Lower lobe of right lung (tissue), 2 donors: ENCODE results near the gene HSPB2. TPM values are rescaled to one million over a fixed set of nuclear protein-coding genes. Genes with fewer than 3 reads are reported as not detected.
"Not testable (repeated sequence)": the region's sequence is repeated elsewhere in the genome, so short reads cannot be mapped to it uniquely, and the experiment has no call there.

ENCODE experiments used
- ATAC-seq, 2 donors: fragments of 200-7000 bp; cut with Tn5 transposase; one replicate each; pipeline ENCODE4 v1.9.1; 2020 to 2022; ENCODE audit warnings: mild to moderate bottlenecking in 2 of 2, moderate library complexity in 2 of 2
- DNase-seq: peaks from one replicate; pipeline ENCODE4 v3.0.0-alpha.2; 2020
- H3K27ac ChIP-seq: fragments of 200-600 bp; one replicate; pipeline ENCODE4 v1.8.0; 2022
- H3K27me3 ChIP-seq: fragments of 200-600 bp; one replicate; pipeline ENCODE4 v1.8.0; 2022; ENCODE audit warnings: low read depth
- H3K36me3 ChIP-seq: fragments of 200-600 bp; one replicate; pipeline ENCODE4 v1.8.0; 2022; ENCODE audit warnings: mild to moderate bottlenecking
- H3K4me1 ChIP-seq: fragments of 200-600 bp; one replicate; pipeline ENCODE4 v1.8.0; 2022
- H3K4me3 ChIP-seq: fragments of 200-600 bp; one replicate; pipeline ENCODE4 v1.8.0; 2022; ENCODE audit warnings: mild to moderate bottlenecking
- H3K9me3 ChIP-seq: fragments of 200-600 bp; one replicate; pipeline ENCODE4 v1.8.0; 2022
- CTCF ChIP-seq: fragments of 200-600 bp; IDR thresholded peaks from one replicate; pipeline ENCODE4 v1.8.0; 2022; ENCODE audit warnings: antibody characterized with exemption, mild to moderate bottlenecking
- intact Hi-C: fragments of 100-400 bp; cut with DNase I; formaldehyde crosslinking; loops from one replicate; pipeline ENCODE4 v1.11.0; 2022
- total RNA-seq: library from RNA; stranded (reverse); fragmentation: NEBNext Ultra II Directional; extraction: Animal tissue kit (Norgen Biotek cat#: 25700); gene quantifications from one replicate; pipeline ENCODE4 v1.2.1, GENCODE V29; 2021
- donor health status: DM: no; HTN: yes; CAD: no; lungs with severe emphysema.

Gene HSPB2
- total RNA-seq, 1 donor from 2014 or later: 6.4 TPM

GRCh38 chr11:111878385-111878848 lies 34.1 kb upstream of the HSPB2 start:
- TF ChIP-seq CTCF: no peak
- ATAC-seq: no peak
- intact Hi-C loops: no loop called here

GRCh38 chr11:111878849-111879636 lies 33.5 kb upstream of the HSPB2 start, which contains the start of the genes CFAP68 and FDXACB1:
Gene CFAP68 (plus strand): TSS chr11:111879541. CDS start chr11:111879561, 20 bp downstream.
Gene FDXACB1 (minus strand): TSS chr11:111879165. CDS start chr11:111879132, 33 bp downstream.
- peak; percentile 93 for TF ChIP-seq CTCF

More at GRCh38 chr11:111878385-111878848, 34.1 kb upstream of the HSPB2 start:
- Histone ChIP-seq H3K27me3 (no peaks in the 10 kb centered on the region), H3K9me3 (no peaks in the 10 kb centered on the region), H3K36me3 (peaks cover 9% of the 10 kb centered on the region), H3K4me1 (peaks cover 17% of the 10 kb centered on the region), H3K4me3 (peak overlapping the region; percentile 78), H3K27ac (peak overlapping the region; percentile 93)
- DNase-seq: no peak

GRCh38 chr11:111879637-111879960 lies 32.9 kb upstream of the HSPB2 start:
- intact Hi-C loops: no loop called here
- Histone ChIP-seq H3K4me1 (peaks cover 17% of the 10 kb centered on the region), H3K4me3 (peak overlapping the region; percentile 78), H3K27me3 (no peaks in the 10 kb centered on the region), H3K36me3 (peaks cover 9% of the 10 kb centered on the region), H3K27ac (peak overlapping the region; percentile 93), H3K9me3 (no peaks in the 10 kb centered on the region)
- ATAC-seq (peak in 1 of 2 donors; percentile 5), DNase-seq (no peak)
- TF ChIP-seq CTCF: no peak

More at GRCh38 chr11:111878849-111879636, 33.5 kb upstream of the HSPB2 start, which contains the start of the genes CFAP68 and FDXACB1:
- Histone ChIP-seq H3K27ac (peak within 1 kb of the TSS; percentile 93), H3K9me3 (no peaks in the 10 kb centered on the region), H3K4me1 (peaks cover 17% of the 10 kb centered on the region), H3K36me3 (peaks cover 9% of the 10 kb centered on the region), H3K27me3 (no peaks in the 10 kb centered on the region), H3K4me3 (peak within 1 kb of the TSS; percentile 78)
- intact Hi-C loops: no loop called here
- DNase-seq (peak; percentile 97), ATAC-seq (peak; percentile 96 to 98)

- intact Hi-C loops: no loop called here
- ATAC-seq (no peak), DNase-seq (no peak)
- Histone ChIP-seq H3K27me3 (no peaks in the 10 kb centered on the region), H3K27ac (no peak overlapping the region), H3K4me3 (no peak overlapping the region), H3K4me1 (peaks cover 17% of the 10 kb centered on the region), H3K9me3 (no peaks in the 10 kb centered on the region), H3K36me3 (no peaks in the 10 kb centered on the region)
- no peak for TF ChIP-seq CTCF
Measured at GRCh38 chr11:111882202-111882601, 30.3 kb upstream of the HSPB2 start.

GRCh38 chr11:111885053-111885452 lies 27.5 kb upstream of the HSPB2 start:
- H3K9me3 ChIP-seq, ATAC-seq, H3K4me3 ChIP-seq, DNase-seq, H3K36me3 ChIP-seq, H3K27me3 ChIP-seq, H3K4me1 ChIP-seq, H3K27ac ChIP-seq, intact Hi-C loops: not testable (repeated sequence)

GRCh38 chr11:111886032-111886431 lies 26.5 kb upstream of the HSPB2 start:
- no peak for ATAC-seq
- H3K4me3 ChIP-seq: no peak overlapping the region
- DNase-seq: no peak
- intact Hi-C loops: no loop called here
- TF ChIP-seq CTCF: no peak
- H3K27ac ChIP-seq: no peak overlapping the region
- H3K4me1 ChIP-seq: no peaks in the 10 kb centered on the region
- no peaks in the 10 kb centered on the region for H3K9me3 ChIP-seq
- H3K27me3 ChIP-seq: no peaks in the 10 kb centered on the region
- H3K36me3 ChIP-seq: no peaks in the 10 kb centered on the region
